Stimulated activated CD4-positive, alpha-beta T cell treated with anti-CD3 and anti-CD28 coated beads, Interleukin-12 subunit alpha, Interleukin-12 subunit beta, amount 100 ng/mL, for 4 hours (primary cell): ENCODE results near the gene MARK4.
A peak's percentile ranks its signal among the peaks of the same experiment; 100 is the strongest.

Experiments
- DNase-seq: peaks from one replicate; pipeline ENCODE4 v3.0.0-alpha.2; 2020

Gene MARK4

DNA sequence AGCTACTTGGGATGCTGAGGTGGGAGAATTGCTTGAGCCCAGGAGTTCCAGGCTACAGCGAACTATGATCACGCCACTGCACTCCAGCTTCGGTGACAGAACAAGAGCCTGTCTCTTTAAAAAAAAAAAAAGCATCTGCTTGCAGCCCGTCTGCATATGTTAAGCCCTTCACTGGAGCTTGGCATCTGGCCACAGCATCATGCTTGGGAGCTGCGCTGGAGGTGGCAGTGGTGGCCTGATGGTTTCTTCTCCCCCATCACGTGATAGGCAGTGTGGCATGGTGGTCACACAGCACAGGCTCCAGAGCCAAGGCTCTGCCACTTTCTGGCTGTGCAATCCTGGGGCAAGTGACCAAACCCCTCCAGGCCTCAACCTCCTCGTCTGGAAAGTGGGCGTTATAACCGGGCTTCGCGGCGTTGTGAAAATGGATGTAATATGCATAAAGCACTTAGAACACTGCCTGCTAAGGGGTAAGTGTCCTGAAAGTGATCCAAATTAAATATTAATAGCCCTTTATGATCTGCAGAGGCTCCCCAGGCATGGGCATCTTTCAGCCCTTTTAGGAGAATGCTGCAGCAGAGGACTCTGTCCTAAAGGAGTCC, 24.4 kb downstream of the MARK4 start:
- no peak for DNase-seq

- no peak for DNase-seq
These were observed 25.2 kb downstream of the MARK4 start for GRCh38 chr19:45276284-45276687.

- DNase-seq: no peak
These were observed 27.0 kb downstream of the MARK4 start for GRCh38 chr19:45278087-45278486.

DNA sequence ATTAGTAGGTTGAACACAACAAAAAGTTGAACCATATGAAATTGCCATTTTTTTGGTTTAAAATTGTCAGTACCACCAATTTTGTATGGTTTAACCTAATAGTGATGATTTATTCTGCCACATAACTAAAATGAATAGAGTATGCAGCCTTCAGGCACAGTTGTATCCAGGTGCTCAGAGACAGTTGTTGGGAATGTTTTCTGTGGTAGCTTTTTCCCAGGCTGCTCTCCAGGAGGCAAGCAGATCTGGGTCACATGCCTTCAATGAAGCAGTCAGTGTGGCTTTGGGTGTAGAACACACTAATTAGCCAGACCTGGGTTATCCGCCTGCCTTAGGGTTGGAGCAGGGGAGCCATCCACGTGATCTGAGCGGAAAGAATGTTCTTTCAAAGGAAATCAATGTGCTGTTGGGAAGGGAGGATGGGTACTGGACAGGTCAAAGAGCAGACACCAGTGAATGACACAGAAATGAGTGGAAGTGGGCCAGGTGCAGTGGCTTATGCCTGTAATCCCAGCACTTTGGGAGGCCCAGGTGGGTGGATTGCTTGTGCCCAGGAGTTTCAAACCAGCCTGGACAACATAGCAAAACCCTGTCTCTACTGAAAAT, 28.6 kb downstream of the MARK4 start:
- no peak for DNase-seq

DNA sequence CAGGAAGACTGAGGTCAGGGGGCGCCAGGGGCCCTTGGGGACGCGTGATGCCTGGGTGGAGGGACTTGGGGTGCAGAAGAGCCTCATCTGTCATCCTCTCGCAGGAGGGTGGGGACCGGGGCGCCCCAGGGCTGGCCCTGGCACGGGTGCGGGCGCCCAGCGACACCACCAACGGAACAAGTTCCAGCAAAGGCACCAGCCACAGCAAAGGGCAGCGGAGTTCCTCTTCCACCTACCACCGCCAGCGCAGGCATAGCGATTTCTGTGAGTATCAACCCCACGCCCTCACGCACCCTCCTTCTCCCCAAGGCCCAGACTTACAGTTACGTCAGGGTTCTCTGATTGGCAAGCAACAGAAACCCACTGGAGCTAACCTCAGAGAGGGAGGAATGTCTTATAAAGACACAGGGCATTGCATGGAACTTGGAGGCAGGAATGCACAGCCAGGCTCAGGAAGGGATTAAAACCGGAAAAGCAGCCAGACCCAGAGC, 29.4 kb downstream of the MARK4 start:
- no peak for DNase-seq

DNA sequence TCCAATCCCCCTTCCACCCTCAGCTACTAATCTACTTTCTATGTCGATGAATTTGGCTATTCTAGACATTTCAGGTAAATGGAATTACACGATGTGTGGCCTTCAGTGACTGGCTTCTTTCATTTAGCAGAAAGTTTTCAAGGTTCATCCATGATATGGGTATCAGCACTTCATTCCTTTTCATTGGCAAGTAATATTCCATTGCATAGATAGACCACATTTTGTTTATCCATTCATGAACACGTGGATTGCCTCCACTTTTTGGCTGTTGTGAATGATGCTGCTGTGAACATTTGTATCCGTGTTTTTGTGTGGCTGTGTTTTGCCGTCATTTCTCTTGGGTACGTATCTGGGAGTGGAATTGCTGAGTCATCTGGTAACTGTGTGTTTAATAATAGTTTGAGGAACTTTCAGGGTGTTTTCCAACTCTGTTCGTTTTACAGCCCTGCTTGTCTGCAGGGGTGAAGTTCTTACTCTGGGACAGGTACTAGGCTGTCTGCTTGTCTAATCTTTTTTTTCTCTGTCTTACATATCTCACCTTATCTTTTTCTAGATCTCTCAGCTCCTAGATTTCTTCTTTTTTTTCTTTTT, 32.5 kb downstream of the MARK4 start:
- DNase-seq: no peak

GRCh38 chr19:45290381-45290931, 39.4 kb downstream of the MARK4 start:
- no peak for DNase-seq

DNA sequence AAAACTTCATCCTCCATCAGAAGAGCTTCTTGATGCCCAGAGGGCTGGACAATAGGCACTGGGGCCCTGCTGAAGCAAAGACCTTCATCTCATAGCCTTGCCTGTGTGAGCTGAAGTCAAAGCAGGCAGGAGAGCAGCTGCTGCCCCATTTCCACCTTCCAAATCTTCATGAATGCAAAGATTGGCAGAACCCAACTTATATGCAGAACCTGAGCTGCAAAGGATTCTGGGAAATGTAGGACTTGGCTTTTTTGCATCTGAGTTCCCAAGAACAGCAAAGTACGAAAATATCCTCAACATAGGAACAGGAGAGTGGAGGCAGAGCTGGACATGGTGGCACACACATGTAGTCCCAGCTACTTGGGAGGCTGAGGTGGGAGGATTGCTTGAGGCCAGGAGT, 40.8 kb downstream of the MARK4 start:
- DNase-seq: no peak

GRCh38 chr19:45293682-45294081, 42.6 kb downstream of the MARK4 start:
- peak; percentile 17 for DNase-seq

DNA sequence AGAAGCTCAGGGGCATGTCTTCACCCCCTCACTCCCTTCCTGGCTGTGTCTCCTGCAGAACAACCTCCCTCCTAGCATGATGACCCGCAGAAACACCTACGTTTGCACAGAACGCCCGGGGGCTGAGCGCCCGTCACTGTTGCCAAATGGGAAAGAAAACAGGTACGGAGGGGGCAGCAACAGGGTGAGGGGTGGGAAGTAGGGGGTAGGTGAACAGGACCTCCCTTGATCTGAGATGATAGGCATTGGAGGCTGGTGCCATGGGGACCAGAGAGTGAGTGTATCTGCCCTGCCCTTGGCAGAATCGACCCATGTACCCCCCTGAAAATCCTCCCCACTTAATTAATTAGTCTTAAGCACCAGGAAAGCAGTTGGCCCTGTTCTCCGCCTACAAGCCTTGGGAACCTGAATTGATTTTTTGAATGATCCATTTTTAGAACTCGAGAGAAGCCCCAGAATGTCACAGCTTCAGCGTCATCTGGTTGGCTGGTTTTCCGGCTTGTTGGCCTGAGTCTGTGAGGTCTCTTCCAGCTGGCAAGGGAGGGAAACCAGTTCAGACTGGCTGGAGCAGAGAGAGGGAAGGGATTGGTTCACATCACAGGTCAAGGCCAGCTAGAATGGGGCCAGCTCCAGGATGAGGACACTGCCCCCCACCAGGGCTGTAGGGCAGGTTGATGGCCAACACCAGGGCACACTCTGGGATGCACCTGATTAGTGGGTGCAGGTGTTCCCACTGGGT, 43.4 kb downstream of the MARK4 start:
- no peak for DNase-seq

DNA sequence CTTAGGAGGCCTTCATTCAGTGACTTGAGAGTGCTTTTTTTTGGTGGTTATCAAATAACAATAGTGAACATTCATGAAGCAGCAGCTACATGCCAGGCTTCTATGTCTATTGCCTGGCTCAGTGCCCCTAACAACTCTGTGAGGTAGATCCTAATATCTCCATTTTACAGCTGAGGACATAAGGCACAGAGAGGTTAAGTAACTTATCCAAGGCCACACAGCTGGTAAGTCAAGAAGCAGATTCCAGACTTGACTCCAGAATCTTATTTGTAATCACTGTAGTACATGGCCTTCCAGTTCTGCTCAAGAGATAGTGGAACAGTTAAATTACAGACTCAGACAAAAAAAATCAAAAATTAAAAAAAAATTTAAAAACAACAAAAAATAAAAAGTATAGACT, 44.8 kb downstream of the MARK4 start:
- no peak for DNase-seq

DNA sequence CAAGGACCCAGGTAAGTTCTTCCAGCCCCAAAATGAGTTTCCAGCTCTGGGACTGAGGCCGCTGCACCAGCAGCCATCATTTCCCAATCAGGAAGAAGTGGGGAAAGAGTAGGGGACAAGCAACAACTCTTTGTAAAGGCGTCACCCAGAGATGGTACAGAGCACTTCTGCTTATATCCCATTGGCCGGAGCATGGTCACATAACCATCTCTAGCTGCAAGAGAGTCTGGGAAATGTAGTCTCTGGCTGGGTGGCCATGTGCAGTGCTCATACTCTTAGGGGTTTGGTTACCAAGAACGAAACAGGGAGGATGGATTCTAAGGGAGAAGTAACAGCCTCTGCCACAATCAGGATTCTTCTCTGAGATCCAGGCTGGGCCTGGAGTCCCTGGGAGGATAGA, 45.3 kb downstream of the MARK4 start:
- DNase-seq: no peak

- no peak for DNase-seq
These were observed 46.6 kb downstream of the MARK4 start for GRCh38 chr19:45297674-45298073.

- DNase-seq: no peak
These were observed 47.2 kb downstream of the MARK4 start for GRCh38 chr19:45298264-45298663.

DNA sequence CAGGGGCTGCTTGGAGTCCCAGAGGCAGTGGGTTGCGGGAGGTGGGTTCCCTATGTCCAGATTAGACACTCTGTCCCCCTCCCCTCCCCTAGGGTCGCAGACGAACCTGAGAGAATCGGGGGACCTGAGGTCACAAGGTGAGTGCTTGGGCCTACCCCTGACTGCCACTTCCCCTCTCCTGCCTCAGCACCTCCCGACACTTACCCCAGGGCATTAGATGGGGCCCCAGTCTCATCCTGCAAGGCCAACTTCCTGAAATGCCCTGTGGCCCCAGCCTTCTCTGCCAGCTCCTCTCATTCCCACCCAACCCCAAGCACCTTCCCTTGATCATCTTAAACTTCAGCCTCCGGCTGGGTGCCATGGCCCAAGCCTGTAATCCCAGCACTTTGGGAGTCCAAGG, 48.6 kb downstream of the MARK4 start:
- DNase-seq: no peak

GRCh38 chr19:45302416-45302815, 51.3 kb downstream of the MARK4 start:
- DNase-seq: no peak

DNA sequence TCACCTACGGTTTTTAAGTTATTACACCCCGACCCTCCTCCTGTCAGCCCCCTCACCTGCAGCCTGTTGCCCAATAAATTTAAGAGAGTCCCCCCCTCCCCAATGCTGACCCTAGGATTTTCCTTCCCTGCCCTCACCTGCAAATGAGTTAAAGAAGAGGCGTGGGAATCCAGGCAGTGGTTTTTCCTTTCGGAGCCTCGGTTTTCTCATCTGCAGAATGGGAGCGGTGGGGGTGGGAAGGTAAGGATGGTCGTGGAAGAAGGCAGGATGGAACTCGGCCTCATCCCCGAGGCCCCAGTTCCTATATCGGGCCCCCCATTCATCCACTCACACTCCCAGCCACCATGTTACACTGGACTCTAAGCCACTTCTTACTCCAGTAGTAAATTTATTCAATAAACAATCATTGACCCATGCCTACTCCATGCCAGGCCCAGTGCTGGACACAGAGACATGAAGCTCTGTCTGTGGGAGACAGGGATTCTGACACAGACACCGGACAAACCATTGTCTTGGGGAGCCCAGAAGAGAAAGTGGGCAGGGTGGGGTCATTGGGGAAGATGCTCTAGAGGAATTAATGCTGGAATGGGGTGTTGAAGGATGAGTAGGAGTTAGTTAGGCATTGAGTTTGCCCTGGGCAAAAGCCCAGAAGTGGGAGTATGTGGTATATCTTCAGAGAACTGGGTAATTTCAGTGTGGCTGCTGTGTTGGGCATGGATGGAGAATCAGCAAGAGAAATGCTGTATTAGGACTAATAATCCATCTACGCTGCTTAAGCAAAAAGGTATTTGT, 52.4 kb downstream of the MARK4 start:
- no peak for DNase-seq

- DNase-seq: no peak
These were observed 53.3 kb downstream of the MARK4 start for GRCh38 chr19:45304141-45304926.

DNA sequence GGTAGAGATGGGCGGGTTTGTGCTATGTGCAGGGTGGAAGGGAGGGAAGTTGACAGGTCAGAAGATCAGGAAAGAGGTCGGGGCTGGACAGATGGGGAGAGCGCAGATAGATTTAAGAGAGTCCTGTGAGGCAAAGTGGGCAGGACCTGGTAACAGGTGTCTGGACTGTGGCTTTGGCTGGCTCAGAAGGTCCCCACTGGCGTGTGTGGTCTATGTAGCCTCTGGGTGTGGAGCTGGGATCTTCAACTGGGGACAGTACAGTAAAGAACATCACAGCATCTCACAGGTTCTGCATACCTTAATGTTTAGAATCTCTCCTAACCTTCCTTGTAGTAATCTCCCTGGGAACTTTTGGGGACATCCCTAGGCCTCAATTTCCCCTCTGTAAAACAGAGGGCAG, 53.9 kb downstream of the MARK4 start:
- DNase-seq: no peak

GRCh38 chr19:45305421-45305820, 54.4 kb downstream of the MARK4 start:
- no peak for DNase-seq

DNA sequence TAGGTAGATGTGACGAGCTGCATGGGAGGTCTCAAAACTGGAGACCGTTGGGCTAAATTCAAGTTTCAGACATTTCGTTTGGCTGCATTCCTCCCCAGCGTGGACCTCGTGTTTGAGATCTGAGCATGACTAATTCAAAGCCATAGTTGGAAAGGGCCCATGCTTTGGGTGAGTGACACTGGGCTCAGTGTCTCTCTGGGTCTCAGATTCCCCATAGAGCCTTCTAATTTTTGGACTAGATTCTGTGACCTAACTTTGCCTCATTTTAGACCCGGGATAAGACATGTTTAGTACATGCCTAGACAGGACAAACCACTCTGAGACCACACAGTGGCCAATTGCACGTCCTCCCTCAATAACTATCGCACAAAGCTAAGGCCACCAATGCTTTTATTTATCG, 55.0 kb downstream of the MARK4 start:
- no peak for DNase-seq

DNA sequence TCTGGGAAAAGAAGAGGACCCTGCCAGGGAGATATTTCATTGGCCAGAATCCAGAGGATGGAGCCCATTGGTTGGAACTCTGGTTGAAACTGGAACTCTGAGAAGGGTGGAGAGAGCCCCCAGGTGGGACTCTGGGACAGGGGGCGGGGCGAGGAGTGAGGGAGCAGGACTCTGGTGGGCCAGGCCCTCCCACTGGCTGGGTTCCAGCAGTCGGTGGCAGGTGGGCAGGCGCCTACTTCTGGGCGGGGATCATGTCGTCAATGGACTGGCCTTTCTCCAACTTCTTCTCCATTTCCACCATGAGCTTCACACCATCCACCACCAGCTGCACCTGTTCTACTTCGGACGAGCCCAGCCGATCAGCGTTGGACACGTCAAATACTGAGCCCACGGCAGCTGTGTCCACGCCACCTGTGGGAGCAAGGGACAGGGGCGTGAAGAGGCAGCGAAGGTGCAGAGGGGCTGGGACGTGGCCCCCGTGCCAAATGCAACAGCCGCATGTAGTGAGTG, 55.5 kb downstream of the MARK4 start:
- DNase-seq: no peak
